G401.6 (cell line): Measurements from ENCODE around the gene NCBP3.
"Not testable (repeated sequence)": the region's sequence is repeated elsewhere in the genome, so short reads cannot be mapped to it uniquely, and the experiment has no call there.

ENCODE experiments used
- FAIRE-seq: peaks from 2 replicates; lab custom pipeline; 2012; peaks lifted over from hg19 to GRCh38; lab: Jason Lieb, UNC

NCBP3 gene

DNA sequence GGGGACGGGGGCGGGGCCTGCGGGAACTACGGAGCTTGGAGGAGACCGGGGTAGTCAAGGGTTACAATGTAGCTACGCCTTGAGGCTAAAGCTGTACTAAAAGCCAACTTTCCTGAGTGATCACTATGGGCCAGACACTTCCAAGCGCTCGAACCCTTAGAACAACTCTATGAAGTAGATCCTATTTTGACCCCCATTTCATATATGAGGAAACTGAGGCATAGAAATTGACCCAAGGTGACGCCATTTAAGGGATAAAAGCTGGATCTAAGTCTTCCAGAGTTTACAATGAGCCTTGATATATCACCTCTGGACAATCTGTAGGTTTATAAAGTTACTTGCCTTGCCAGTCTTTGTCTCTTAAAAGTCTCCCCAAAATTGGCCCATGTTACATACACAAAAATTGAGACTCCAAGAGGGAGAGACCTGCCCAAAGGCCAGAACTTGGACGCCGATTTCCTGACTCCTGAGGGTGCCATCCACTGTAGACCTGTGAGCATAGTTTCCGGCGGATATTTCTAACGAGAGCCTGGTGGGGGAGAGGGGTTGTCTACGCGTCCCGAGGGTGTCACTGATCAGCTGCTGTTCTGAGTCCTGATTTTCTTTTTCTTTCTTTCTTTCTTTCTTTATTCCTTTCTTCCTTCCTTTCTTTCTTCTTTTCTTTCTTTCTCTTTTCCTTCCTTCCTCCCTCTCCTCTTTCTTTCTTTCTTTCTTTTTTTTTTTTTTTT is 555 bp upstream of the NCBP3 start:
- FAIRE-seq, result no peak

GRCh38 chr17:3845291-3845620 is 790 bp downstream of the NCBP3 start:
- no peak for FAIRE-seq

DNA sequence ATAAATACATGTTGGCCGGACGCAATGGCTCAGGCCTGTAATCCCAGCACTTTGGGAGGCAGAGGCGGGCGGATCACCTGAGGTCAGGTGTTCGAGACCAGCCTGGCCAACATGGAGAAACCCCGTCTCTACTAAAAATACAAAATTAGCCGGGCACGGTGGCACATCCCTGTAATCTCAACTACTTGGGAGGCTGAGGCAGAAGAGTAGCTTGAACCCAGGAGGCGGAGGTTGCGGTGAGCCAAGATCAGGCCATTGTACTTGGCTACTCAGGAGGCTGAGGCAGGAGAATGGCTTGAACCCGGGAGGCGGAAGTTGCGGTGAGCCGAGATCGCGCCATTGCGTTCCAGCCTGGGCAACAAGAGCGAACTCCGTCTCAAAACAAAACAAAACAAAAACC is 1.5 kb downstream of the NCBP3 start:
- FAIRE-seq, result not testable (repeated sequence)

GRCh38 chr17:3843935-3844516 is 2.0 kb downstream of the NCBP3 start:
- peak; percentile 88 for FAIRE-seq

DNA sequence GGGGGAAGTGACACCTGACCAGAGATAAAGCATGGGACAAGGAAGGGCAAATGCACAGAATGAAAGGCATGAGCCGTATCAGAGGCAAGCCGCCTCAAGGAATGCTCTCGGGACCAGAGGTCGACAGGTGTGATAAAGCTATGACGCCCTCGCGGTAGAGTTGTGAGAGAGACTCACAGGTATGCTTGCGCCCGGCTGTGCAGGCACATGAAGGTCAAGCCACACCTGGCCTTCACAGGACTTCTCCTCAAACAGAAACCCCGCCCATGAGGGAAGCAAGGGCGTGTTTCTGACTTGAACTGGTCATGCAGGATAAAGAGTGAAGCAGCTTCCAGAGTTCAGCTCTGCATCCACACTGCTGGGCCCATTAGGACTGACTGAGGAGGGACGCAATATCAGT is 7.8 kb downstream of the NCBP3 start:
- FAIRE-seq, result no peak

DNA sequence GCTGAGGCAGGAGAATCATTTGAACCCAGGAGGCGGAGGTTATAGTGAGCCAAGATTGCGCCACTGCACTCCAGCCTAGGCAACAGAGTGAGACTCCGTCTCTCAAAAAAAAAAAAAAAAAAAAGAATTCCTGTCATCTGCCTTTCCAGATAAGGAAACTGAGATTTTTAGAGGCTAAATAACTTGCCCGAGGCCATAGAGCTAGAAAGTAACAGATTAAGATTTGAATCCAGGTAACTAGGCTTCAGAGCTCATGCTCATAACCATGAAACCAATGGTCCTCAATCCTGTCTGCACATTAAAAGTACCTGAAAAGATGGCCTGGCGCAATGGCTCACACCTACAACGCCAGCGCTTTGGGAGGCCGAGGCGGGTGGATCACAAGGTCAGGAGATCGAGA is 9.5 kb downstream of the NCBP3 start:
- no peak for FAIRE-seq

DNA sequence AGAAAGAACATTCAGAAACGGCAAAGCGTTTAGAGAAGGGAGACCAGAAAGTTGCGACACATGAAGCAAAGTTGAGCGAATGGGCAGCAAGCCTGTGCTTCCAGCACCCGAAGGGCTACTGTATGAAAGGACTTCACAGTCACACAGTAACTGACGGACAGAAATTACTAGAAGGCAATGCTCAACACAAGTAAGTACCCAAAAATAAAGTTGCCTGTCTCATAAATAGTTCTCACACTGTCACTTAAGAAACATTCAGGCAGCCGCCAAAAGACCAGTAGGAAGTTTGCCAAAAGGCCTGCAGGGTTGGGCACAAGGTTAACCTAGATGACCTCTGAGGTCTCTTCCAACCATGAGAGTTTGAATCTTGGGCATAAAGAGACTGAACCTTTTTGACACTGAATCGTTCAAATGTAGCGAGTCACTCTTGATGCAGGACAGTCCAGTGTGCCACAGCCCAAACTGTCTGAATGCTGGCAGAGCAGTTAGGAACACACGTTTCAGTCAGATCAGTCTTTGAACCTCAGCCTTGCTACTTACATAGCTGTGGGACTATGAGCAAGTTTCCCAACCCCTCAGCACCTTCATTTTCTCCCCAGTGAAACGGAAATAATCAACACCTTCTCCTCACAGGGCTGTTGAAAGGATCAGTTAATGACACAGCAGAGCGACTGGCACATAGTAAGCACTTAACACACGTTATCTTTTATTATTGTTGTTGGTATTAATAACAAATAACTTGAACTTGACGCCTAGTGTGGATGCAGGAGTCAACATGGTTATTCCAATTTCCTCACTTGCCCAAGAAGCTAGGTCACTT is 10.4 kb downstream of the NCBP3 start:
- FAIRE-seq, result no peak

DNA sequence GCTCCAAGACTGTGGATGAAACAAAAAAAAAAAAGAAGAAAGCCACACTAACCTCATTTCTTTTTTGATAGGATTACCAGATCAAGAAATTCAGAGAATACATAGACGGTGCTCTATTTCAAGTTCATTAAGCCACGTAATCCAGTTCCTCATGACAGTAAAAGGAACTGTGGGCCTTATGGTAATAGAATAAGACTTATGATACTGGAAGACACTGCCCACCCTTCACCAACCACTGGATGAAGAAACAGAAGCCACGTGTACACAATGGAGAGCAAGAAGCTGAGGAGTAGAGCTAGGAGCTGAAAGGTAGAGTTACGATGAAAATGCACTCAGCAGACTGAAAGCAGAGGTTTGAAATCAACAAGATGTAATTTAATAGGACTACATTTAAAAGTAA is 11.2 kb downstream of the NCBP3 start:
- FAIRE-seq, result no peak

GRCh38 chr17:3828852-3829232 is 17.2 kb downstream of the NCBP3 start:
- FAIRE-seq, result no peak

GRCh38 chr17:3828151-3828851 is 17.7 kb downstream of the NCBP3 start:
- no peak for FAIRE-seq

DNA sequence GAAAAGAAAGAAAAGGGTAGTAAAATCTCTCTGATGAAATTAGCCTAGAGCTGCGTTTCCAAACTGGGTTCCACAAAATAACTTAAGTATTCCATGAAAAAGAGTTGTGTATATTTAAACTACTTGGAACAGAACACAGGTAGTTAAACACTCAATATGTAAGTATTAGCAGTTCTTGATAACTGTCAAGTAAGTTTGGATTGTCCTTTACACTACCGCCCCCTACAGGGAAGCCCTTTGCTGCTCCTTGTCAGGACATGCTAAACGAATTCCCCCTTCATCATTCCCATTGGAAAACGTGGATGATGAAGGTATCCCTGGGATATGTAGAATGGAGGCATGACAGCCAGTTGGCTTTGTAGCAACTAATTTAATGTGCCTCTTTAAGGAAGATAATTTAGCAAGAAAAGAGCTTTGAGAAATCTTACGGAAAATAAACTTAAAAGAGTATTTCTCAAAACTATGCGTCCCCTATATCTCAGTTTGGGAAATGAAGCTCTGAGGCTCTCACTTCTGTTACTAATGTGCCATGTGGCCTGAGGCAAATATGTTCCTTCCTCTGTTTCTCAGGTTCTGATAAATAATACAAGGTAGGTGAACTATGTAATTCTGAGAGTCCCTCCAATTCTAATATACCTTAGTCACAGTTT is 18.8 kb downstream of the NCBP3 start:
- peak; percentile 79 for FAIRE-seq

DNA sequence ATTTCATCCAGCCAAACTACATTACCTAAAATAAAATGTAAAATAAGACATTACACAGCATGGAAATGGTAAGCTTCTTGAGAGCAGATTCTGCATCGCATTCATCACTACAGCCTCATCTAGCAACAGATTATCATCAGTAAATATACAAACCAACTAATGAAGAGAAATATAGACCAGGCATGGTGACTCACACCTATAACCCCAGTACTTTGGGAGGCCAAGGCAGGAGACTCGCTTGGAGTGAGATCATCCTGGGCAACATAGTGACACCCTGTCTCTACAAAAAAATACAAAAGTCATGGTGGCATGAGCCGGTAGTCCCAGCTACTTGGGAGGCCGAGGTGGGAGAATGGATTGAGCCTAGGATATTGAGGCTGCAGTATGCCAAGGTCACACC is 19.9 kb downstream of the NCBP3 start:
- no peak for FAIRE-seq

DNA sequence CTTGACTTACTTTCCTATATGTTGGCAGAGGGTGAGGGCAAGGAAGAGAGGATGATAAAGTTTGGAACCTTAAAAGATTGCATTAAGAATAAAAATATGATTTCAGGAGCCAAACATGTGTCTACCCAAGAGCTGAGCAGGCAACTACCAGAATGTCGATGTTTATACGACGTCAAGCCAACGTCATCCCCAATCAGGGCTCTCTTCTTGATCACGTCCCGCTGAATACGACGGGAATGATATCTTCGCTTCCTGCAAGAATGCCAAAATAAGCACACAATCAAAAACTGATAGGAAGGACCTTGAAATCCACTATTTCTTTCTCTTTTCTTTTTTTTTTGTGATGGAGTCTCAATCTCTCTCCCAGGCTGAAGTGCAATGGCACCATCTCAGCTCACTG is 24.9 kb downstream of the NCBP3 start:
- FAIRE-seq, result no peak

- FAIRE-seq, result no peak
Observed at GRCh38 chr17:3818786-3819185, 27.3 kb downstream of the NCBP3 start.

GRCh38 chr17:3817851-3818605 is 28.0 kb downstream of the NCBP3 start:
- no peak for FAIRE-seq

DNA sequence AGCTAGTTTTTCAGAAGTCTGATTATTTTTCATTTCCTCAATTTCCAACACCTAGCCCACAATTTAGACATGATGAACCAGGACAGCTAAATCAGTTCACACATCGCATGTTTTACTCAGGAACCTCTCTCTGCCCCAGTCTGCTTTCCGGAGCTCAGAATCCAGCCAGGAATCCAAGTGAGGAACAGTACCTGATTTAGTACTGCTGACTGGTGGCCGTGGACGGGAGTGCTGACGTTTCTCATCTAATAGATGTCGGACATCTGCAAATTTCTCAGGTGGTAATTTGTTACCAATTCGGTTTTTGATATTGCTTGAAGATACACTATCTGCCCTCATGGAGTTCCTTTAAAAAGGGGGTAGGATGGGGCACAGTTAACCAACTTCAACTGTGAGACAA is 30.1 kb downstream of the NCBP3 start:
- FAIRE-seq, result no peak

DNA sequence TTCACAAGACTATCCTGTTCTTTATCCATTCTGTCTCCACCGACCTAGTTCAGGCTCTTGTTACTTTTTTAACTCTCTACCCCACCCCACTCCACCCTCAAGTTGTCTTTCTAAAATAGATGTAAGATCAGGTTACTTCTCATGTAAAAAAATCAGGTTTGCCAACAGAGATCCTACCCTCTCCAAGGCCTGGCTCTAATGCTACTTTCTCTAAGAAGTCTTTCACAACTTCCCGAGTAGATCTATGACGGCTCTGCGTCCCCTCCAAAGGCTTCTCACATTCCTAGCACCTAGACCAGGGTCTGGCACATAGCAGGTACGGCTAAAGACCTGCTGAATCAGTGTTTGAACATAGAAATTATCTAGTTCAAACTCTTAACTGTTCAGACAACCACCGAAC is 30.9 kb downstream of the NCBP3 start:
- FAIRE-seq, result no peak

- FAIRE-seq, result no peak
Observed at GRCh38 chr17:3814361-3814760, 31.7 kb downstream of the NCBP3 start.

- FAIRE-seq, result no peak
Observed at GRCh38 chr17:3813171-3813570, 32.9 kb downstream of the NCBP3 start.

GRCh38 chr17:3812771-3813170 is 33.3 kb downstream of the NCBP3 start:
- no peak for FAIRE-seq

DNA sequence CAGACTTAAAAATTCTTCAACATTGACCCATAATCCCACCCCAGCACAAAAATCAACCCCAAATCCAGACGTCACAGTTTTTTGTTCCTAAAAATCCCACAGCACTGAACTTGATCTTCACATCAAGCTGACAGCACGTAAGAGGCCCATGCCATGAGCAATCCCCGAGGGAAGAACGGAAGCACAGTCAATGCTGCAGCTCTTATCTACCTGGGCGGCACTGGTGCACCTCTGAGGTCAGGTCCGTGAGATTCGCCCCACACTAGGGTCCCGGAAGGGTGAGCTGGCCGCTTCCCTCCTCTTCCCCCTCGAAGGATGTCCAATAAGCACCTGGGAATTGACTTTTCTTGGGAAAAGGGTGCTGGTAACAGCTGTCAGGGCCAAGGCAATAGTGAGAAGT is 33.8 kb downstream of the NCBP3 start:
- no peak for FAIRE-seq

- no peak for FAIRE-seq
Observed at GRCh38 chr17:3810019-3810418, 36.0 kb downstream of the NCBP3 start.
